IPS DF 4.7 (cell line): ENCODE results near the gene RBSN.
"Not testable (repeated sequence)": the region's sequence is repeated elsewhere in the genome, so short reads cannot be mapped to it uniquely, and the experiment has no call there.

ENCODE experiments used
- DNase-seq: peaks from one replicate; pipeline ENCODE4 v3.0.0-alpha.2; 2013; ENCODE audit warnings: low spot score; ENCODE audit errors: extremely low read depth

RBSN gene

GRCh38 chr3:15098503-15099363 is at the start of gene RBSN:
RBSN (minus strand) TSS chr3:15099148; CDS start chr3:15096120, 3,028 bp downstream.
- DNase-seq, result peak; percentile 76

- DNase-seq, result peak; percentile 78
These were observed 49.7 kb upstream of the RBSN start for GRCh38 chr3:15148614-15149013.

- not testable (repeated sequence) for DNase-seq
These were observed 37.9 kb upstream of the RBSN start for GRCh38 chr3:15136885-15137284.

- not testable (repeated sequence) for DNase-seq
These were observed 36.0 kb upstream of the RBSN start for GRCh38 chr3:15134968-15135367.

- DNase-seq, result not testable (repeated sequence)
These were observed 29.5 kb upstream of the RBSN start for GRCh38 chr3:15128403-15128802.

- DNase-seq, result not testable (repeated sequence)
These were observed 28.0 kb upstream of the RBSN start for GRCh38 chr3:15126975-15127374.

- no peak for DNase-seq
These were observed 23.4 kb upstream of the RBSN start for GRCh38 chr3:15122398-15122797.

- DNase-seq, result no peak
These were observed 23.0 kb upstream of the RBSN start for GRCh38 chr3:15121936-15122335.

GRCh38 chr3:15120986-15121385 is 22.0 kb upstream of the RBSN start:
- no peak for DNase-seq

GRCh38 chr3:15117011-15117410 is 18.1 kb upstream of the RBSN start:
- DNase-seq, result no peak

- no peak for DNase-seq
These were observed 17.2 kb upstream of the RBSN start for GRCh38 chr3:15116032-15116669.

- DNase-seq, result no peak
These were observed 15.8 kb upstream of the RBSN start for GRCh38 chr3:15114466-15115358.

- DNase-seq, result no peak
These were observed 14.9 kb upstream of the RBSN start for GRCh38 chr3:15113884-15114283.

- no peak for DNase-seq
These were observed 14.5 kb upstream of the RBSN start for GRCh38 chr3:15113471-15113870.

- no peak for DNase-seq
These were observed 13.1 kb upstream of the RBSN start for GRCh38 chr3:15112011-15112410.

GRCh38 chr3:15110206-15110605 is 11.3 kb upstream of the RBSN start:
- no peak for DNase-seq

GRCh38 chr3:15108869-15109268 is 9.9 kb upstream of the RBSN start:
- no peak for DNase-seq

- DNase-seq, result no peak
These were observed 9.2 kb upstream of the RBSN start for GRCh38 chr3:15108082-15108545.

GRCh38 chr3:15107075-15107947 is 8.4 kb upstream of the RBSN start:
- no peak for DNase-seq

- no peak for DNase-seq
These were observed 3.9 kb upstream of the RBSN start for GRCh38 chr3:15102836-15103235.

- no peak for DNase-seq
These were observed 3.3 kb upstream of the RBSN start for GRCh38 chr3:15102256-15102655.
